Vagina (tissue), 2 donors: ENCODE results near the gene GANAB. TPM values are rescaled to one million over a fixed set of nuclear protein-coding genes. Genes with fewer than 3 reads are reported as not detected.

Experiments used
- DNase-seq, 2 donors: peaks; one replicate each; pipeline ENCODE4 v3.0.0-alpha.2; 2017; ENCODE audit errors: extremely low spot score in 2 of 2
- H3K27ac ChIP-seq: fragments of 200-600 bp; sonication (generic); one replicate; pipeline ENCODE4 v1.5.1; 2019
- H3K27me3 ChIP-seq: fragments of 200-600 bp; sonication (generic); one replicate; pipeline ENCODE4 v1.5.1; 2019
- H3K36me3 ChIP-seq, 2 donors: fragments of 200-600 bp; sonication (generic); one replicate each; pipeline ENCODE4 v1.5.1; 2017 to 2019
- H3K4me1 ChIP-seq: fragments of 200-600 bp; sonication (generic); one replicate; pipeline ENCODE4 v1.5.1; 2019
- H3K4me3 ChIP-seq, 2 donors: fragments of 200-600 bp; sonication (generic); 1 replicate in 1 of 2; 2 replicates in 1 of 2; pipeline ENCODE4 v1.5.1; 2016 to 2019
- H3K9me3 ChIP-seq: fragments of 200-600 bp; sonication (generic); one replicate; pipeline ENCODE4 v1.5.1; 2019
- CTCF ChIP-seq, 3 experiments: fragments of 450-650 bp in 2 of 3; fragments of 200-600 bp in 1 of 3; sonication (generic) in 1 of 3; IDR thresholded peaks; one replicate each; pipeline ENCODE4 v1.5.1; 2017 to 2019; ENCODE audit warnings: antibody characterized with exemption in 3 of 3, mild to moderate bottlenecking in 2 of 3, moderate library complexity in 2 of 3
- POLR2A ChIP-seq, 2 donors: fragments of 450-650 bp; IDR thresholded peaks; one replicate each; pipeline ENCODE4 v1.6.1; 2017; ENCODE audit warnings: antibody characterized with exemption in 2 of 2, mild to moderate bottlenecking in 2 of 2, moderate library complexity in 2 of 2
- POLR2AphosphoS5 ChIP-seq, 2 donors: sonication (generic); formaldehyde crosslinking; IDR thresholded peaks; one replicate each; pipeline ENCODE4 v1.9.0; 2017; ENCODE audit warnings: antibody characterized with exemption in 2 of 2, mild to moderate bottlenecking in 2 of 2, low read depth in 1 of 2; ENCODE audit not compliant: insufficient read depth in 1 of 2
- intact Hi-C: fragments of 100-400 bp; cut with DNase I; formaldehyde crosslinking; loops from one replicate; pipeline ENCODE4 v1.15.1; 2023
- total RNA-seq: library from RNA; depleted of rRNA; stranded (reverse); fragments of >200 nt; gene quantifications from one replicate; pipeline ENCODE4 v1.2.3, GENCODE V29; 2016

The GANAB gene
- total RNA-seq, 1 donor from 2014 or later: 129 TPM

DNA sequence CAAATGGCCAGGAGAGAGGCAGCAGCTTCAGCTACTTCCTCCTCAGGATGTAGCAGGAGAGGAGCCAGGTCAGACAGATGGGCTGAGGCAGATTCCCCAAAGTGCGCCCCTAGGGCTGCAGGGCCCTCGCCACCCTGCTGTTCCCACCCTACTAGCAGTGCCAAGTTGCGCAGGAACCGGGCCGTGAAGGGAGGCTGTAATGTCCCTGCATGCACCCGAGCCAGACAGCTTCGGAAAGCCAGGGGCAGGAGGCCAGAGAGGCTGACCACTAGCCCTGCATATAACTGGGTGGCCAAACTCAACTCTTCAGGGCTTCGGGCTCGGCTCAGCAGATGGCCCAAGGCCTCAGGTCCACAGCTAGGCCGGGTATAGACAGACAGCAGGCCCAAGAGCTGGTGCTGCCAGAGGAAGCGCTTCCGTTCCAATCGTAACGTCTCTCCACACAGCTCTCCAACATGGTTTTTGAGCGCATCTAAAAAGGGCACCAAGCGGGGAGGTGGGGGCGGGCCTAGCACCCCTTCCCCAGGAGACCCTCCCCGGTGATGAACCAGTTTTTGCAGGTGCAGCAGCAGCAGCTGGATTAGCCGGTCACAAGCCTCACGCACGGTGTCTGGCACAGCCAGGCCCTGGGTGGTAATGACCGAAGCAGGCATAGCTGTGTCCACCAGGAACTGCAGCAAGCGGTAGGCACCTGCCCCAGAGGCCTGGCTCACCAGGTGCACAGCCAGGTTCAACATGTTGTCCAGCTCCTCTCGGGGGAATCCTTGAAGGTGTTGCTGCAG, 2.0 kb upstream of the GANAB start:
- Histone ChIP-seq H3K4me3 (no peak overlapping the region), H3K27me3 (no peaks in the 10 kb centered on the region), H3K27ac (no peak overlapping the region), H3K9me3 (no peaks in the 10 kb centered on the region), H3K36me3 (peaks cover 0 to 28% of the 10 kb centered on the region in 2 donors), H3K4me1 (peaks cover 43% of the 10 kb centered on the region)
- intact Hi-C loops: no loop called here
- no peak for DNase-seq
- TF ChIP-seq POLR2A (IDR thresholded peaks at IDR 0.05) (no peak), POLR2AphosphoS5 (IDR thresholded peaks at IDR 0.05; ENCODE audit: insufficient read depth in 1 of 2, low read depth in 1 of 2) (no peak), CTCF (IDR thresholded peaks at IDR 0.05) (no peak)

DNA sequence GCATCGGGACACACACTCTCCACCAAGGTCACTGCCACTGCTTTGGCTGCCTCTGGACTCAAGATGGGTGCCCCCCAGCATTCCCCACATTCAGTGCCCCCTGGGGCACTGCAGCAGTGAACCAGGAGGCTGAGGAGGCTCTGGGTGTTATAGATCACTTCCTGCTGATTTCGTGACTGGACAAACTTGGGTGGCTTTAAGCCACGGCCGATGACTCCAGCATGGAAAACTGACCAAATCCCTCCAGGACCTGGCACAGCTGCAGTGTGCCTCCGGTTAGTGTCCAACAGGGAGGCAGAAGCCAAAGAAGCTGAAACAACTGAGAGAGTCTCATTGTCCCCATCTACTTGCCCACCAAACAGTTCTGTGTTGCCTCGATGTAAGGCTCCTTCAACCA, 1.2 kb upstream of the GANAB start:
- no peaks in the 10 kb centered on the region for H3K9me3 ChIP-seq
- no peaks in the 10 kb centered on the region for H3K27me3 ChIP-seq
- DNase-seq: no peak
- no peak overlapping the region for H3K4me3 ChIP-seq
- TF ChIP-seq POLR2A (IDR thresholded peaks at IDR 0.05): no peak
- no peak for TF ChIP-seq POLR2AphosphoS5 (IDR thresholded peaks at IDR 0.05; ENCODE audit: insufficient read depth in 1 of 2, low read depth in 1 of 2)
- TF ChIP-seq CTCF (IDR thresholded peaks at IDR 0.05): no peak
- H3K27ac ChIP-seq: no peak overlapping the region
- H3K36me3 ChIP-seq: peaks cover 0 to 34% of the 10 kb centered on the region in 2 donors
- intact Hi-C loops: no loop called here
- peaks cover 41% of the 10 kb centered on the region for H3K4me1 ChIP-seq

DNA sequence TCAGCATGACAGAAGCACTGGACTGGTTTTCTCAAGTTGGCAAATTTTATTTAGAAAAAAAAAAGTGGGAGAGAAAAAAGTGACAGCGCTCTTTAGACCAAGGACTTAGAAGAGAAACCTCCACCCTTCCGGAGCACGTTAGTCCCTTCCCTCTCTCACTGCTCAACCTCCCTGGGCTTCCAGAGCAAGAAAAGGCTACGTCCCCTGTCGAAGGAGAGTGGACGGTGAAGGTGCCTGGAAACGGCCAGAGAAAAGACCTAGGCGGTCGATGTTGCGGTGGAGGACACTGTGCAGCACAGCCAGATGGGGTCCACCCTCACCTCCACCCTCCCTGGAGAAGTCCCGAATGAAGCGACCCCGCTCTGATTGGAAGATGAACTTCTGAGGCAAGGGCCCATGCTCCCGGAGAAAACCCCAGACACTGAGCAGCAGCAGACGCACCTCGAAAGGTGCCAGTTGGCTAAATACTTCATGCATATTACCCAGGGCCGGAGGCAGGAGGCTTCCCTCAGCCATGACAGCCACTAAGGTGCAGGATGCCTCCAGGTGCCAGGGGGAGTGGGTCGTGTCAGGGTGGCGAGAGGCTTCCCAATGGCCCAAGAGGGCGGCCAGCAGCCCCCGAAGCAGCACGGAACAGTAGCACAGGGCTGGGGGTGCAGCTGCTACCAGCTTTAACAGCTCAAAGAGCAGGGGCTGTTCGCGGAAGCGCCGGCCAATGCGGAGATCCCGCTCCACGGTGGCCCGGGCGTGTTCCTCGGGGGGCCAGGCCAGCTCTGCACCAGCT, 604 bp upstream of the GANAB start:
- Histone ChIP-seq H3K36me3 (peaks cover 0 to 34% of the 10 kb centered on the region in 2 donors), H3K4me3 (peak overlapping the region in 1 of 2 donors; percentile 100), H3K27me3 (no peaks in the 10 kb centered on the region), H3K4me1 (peaks cover 35% of the 10 kb centered on the region), H3K9me3 (no peaks in the 10 kb centered on the region), H3K27ac (peak overlapping the region; percentile 92)
- TF ChIP-seq CTCF (IDR thresholded peaks at IDR 0.05): no peak
- no peak for TF ChIP-seq POLR2A (IDR thresholded peaks at IDR 0.05)
- DNase-seq: no peak
- intact Hi-C loops: no loop called here

GRCh38 chr11:62645671-62645945, 805 bp downstream of the GANAB start:
- H3K9me3 ChIP-seq: no peaks in the 10 kb centered on the region
- TF ChIP-seq POLR2A (IDR thresholded peaks at IDR 0.05): no peak
- TF ChIP-seq POLR2AphosphoS5 (IDR thresholded peaks at IDR 0.05; ENCODE audit: insufficient read depth in 1 of 2, low read depth in 1 of 2): no peak
- TF ChIP-seq CTCF (IDR thresholded peaks at IDR 0.05): no peak
- peak overlapping the region; percentile 92 for H3K27ac ChIP-seq
- H3K36me3 ChIP-seq: peaks cover 0 to 34% of the 10 kb centered on the region in 2 donors
- no peaks in the 10 kb centered on the region for H3K27me3 ChIP-seq
- H3K4me1 ChIP-seq: peaks cover 32% of the 10 kb centered on the region
- peak overlapping the region; percentile 64 to 100 for H3K4me3 ChIP-seq
- intact Hi-C loops: no loop called here
- no peak for DNase-seq

GRCh38 chr11:62644220-62644619, 2.2 kb downstream of the GANAB start:
- H3K4me1 ChIP-seq: peaks cover 32% of the 10 kb centered on the region
- H3K36me3 ChIP-seq: peaks cover 0 to 33% of the 10 kb centered on the region in 2 donors
- H3K9me3 ChIP-seq: no peaks in the 10 kb centered on the region
- intact Hi-C loops: no loop called here
- no peak for DNase-seq
- H3K4me3 ChIP-seq: no peak overlapping the region
- TF ChIP-seq POLR2AphosphoS5 (IDR thresholded peaks at IDR 0.05; ENCODE audit: insufficient read depth in 1 of 2, low read depth in 1 of 2): no peak
- no peak for TF ChIP-seq CTCF (IDR thresholded peaks at IDR 0.05)
- TF ChIP-seq POLR2A (IDR thresholded peaks at IDR 0.05): no peak
- H3K27ac ChIP-seq: no peak overlapping the region
- H3K27me3 ChIP-seq: no peaks in the 10 kb centered on the region
